ENCODE results near the gene PARD3B. TPM values are rescaled to one million over a fixed set of nuclear protein-coding genes. Genes with fewer than 3 reads are reported as not detected.

The PARD3B gene
- total and polyA plus RNA-seq, 2 of the 8 experiments (the other 6 are each of a cell fraction or from before 2014, with no cell fraction given), result 1.2 to 5.7 TPM

DNA sequence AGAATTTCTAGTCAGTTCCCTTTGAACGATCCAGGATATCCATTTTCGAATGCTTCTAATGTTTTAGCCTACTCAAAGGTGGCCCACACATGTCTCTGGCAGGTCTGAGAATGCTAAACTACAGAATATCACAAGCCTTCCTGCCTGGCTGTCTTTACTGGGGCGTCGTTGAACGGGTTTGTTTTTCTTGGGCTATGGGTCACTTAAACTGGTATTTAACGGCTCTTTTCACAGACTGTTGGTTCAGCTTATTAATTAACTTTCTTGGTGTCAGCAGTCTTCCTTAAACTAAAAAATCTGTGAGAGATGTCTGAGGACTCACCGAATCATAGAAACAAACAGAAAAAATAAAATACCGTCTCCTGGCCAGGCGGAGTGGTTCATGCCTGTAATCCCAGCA is 573.9 kb downstream of the PARD3B start:
- Histone ChIP-seq H3K79me2 (ENCODE audit: control insufficient read depth in 1 of 2, insufficient read depth in 2 of 2, low read length in 2 of 2) (no peaks in the 10 kb centered on the region), H2AK5ac (ENCODE audit: low read depth, low read length) (no peak overlapping the region), H3K79me1 (ENCODE audit: low read depth, low read length) (no peaks in the 10 kb centered on the region), H3K14ac (ENCODE audit: insufficient read length) (no peak overlapping the region), H4K20me1 (replicated peaks in 1 of 2; ENCODE audit: control insufficient read depth in 1 of 2, insufficient read depth in 2 of 2, low read length in 2 of 2) (no peaks in the 10 kb centered on the region), H3K27ac (ENCODE audit: low read depth, low read length) (no peak overlapping the region), H3K23ac (ENCODE audit: insufficient read length) (no peak overlapping the region), H3K27me3 (replicated peaks in 1 of 4; ENCODE audit: control insufficient read depth in 3 of 4, extremely low read depth in 1 of 4, insufficient read depth in 3 of 4, low read length in 3 of 4) (no peaks in the 10 kb centered on the region), H3K4ac (replicated peaks; ENCODE audit: insufficient read length, low read depth, low read length) (no peak overlapping the region), H3K23me2 (ENCODE audit: low read depth, low read length) (no peaks in the 10 kb centered on the region), H4K91ac (replicated peaks; ENCODE audit: insufficient read length, low read length) (no peak overlapping the region), H4K5ac (ENCODE audit: insufficient read length, low read depth, low read length) (no peak overlapping the region), H3K4me1 (replicated peaks in 1 of 4; ENCODE audit: control insufficient read depth in 3 of 4, insufficient read depth in 4 of 4, low read length in 3 of 4) (no peaks in the 10 kb centered on the region), H3K18ac (ENCODE audit: extremely low read depth, low read length) (no peak overlapping the region), H3K36me3 (ENCODE audit: control insufficient read depth in 2 of 4, insufficient read depth in 4 of 4, low read length in 3 of 4) (no peaks in the 10 kb centered on the region), H3K9me3 (ENCODE audit: insufficient read depth in 2 of 2, low read depth in 1 of 2, low read length in 1 of 2) (no peaks in the 10 kb centered on the region), H2BK15ac (ENCODE audit: low read length) (no peak overlapping the region), H2BK20ac (ENCODE audit: low read length) (no peak overlapping the region), H3K56ac (replicated peaks; ENCODE audit: insufficient read length, low read depth, low read length) (no peak overlapping the region), H3K4me3 (ENCODE audit: extremely low read depth in 1 of 4, insufficient read depth in 2 of 4, low read depth in 3 of 4, low read length in 4 of 4) (no peak overlapping the region), H2BK5ac (ENCODE audit: low read depth, low read length) (no peak overlapping the region), H3K4me2 (ENCODE audit: insufficient read depth in 1 of 2, low read depth in 2 of 2, low read length in 2 of 2) (no peak overlapping the region), H4K8ac (ENCODE audit: extremely low read depth, insufficient read depth, low read length) (no peak overlapping the region), H2AFZ (ENCODE audit: low read length) (no peak overlapping the region), H2BK12ac (ENCODE audit: low read depth, low read length) (no peak overlapping the region), H3K9ac (replicated peaks in 1 of 4; ENCODE audit: extremely low read depth in 1 of 4, low read depth in 3 of 4, low read length in 3 of 4) (no peak overlapping the region), H2BK120ac (replicated peaks; ENCODE audit: low read depth, low read length) (no peak overlapping the region)
- TF ChIP-seq MAFK (IDR thresholded peaks at IDR 0.05; ENCODE audit: low read depth, low read length) (no peak), CBX5 (IDR thresholded peaks at IDR 0.05; ENCODE audit: low read depth, low read length) (no peak)
- CTCF ChIA-PET (ENCODE audit: partially characterized antibody), result interaction anchor here (0.9 kb wide), 1 partner anchor 11 kb away, joined by 3 read pairs; no protein-coding TSS in a partner anchor
- WGBS, 2 experiments (ENCODE audit: extremely low coverage in 1 of 2, insufficient coverage in 1 of 2, insufficient read length in 1 of 2, insufficient replicate concordance in 2 of 2, low coverage in 1 of 2, low lambda C conversion rate in 2 of 2, missing lambda C conversion rate in 1 of 2), result 85% methylated on average over 9 of the region's 9 CpGs; no CpG with 5 or more reads in 1 of the 2 experiments
- POLR2A ChIA-PET (ENCODE audit: partially characterized antibody), result no interaction called here
- DNase-seq (ENCODE audit: low read depth in 1 of 2, low spot score in 2 of 2) (no peak), FAIRE-seq (no peak)

All from H1 (cell line).